NCI-H2081 (cell line): ENCODE measurements around the gene TMEM204.

Experiments
- DNase-seq, 2 experiments: peaks; one replicate each; lab custom pipeline; 2025; lab: John Stamatoyannopoulos, UW

The TMEM204 gene

GRCh38 chr16:1499756-1500464, 33.6 kb upstream of the TMEM204 start:
- DNase-seq, result no peak

- no peak for DNase-seq
These were observed 32.9 kb upstream of the TMEM204 start for GRCh38 chr16:1500465-1501150.

GRCh38 chr16:1501630-1502029, 31.8 kb upstream of the TMEM204 start:
- no peak for DNase-seq

GRCh38 chr16:1502092-1503004, 31.1 kb upstream of the TMEM204 start:
- no peak for DNase-seq

- no peak for DNase-seq
These were observed 30.1 kb upstream of the TMEM204 start for GRCh38 chr16:1503110-1503955.

- no peak for DNase-seq
These were observed 28.2 kb upstream of the TMEM204 start for GRCh38 chr16:1505073-1505844.

GRCh38 chr16:1505912-1506311, 27.6 kb upstream of the TMEM204 start:
- no peak for DNase-seq

GRCh38 chr16:1506494-1507213, 26.8 kb upstream of the TMEM204 start:
- DNase-seq, result no peak

- DNase-seq, result no peak
These were observed 24.8 kb upstream of the TMEM204 start for GRCh38 chr16:1508494-1509187.

GRCh38 chr16:1509307-1510221, 23.9 kb upstream of the TMEM204 start:
- no peak for DNase-seq

GRCh38 chr16:1510272-1510671, 23.2 kb upstream of the TMEM204 start:
- DNase-seq, result no peak

- DNase-seq, result no peak
These were observed 22.5 kb upstream of the TMEM204 start for GRCh38 chr16:1510941-1511351.

GRCh38 chr16:1511662-1512569, 21.6 kb upstream of the TMEM204 start:
- no peak for DNase-seq

- no peak for DNase-seq
These were observed 20.7 kb upstream of the TMEM204 start for GRCh38 chr16:1512774-1513173.

- DNase-seq, result no peak
These were observed 19.0 kb upstream of the TMEM204 start for GRCh38 chr16:1514507-1514906.

- no peak for DNase-seq
These were observed 14.8 kb upstream of the TMEM204 start for GRCh38 chr16:1518626-1519135.

GRCh38 chr16:1519831-1520230, 13.6 kb upstream of the TMEM204 start:
- DNase-seq, result no peak
